Measurements from ENCODE around the gene BRMS1. TPM values are rescaled to one million over a fixed set of nuclear protein-coding genes. Genes with fewer than 3 reads are reported as not detected.

BRMS1 gene
- total RNA-seq, 2 donors from 2014 or later, result 19.2 to 33.3 TPM

DNA sequence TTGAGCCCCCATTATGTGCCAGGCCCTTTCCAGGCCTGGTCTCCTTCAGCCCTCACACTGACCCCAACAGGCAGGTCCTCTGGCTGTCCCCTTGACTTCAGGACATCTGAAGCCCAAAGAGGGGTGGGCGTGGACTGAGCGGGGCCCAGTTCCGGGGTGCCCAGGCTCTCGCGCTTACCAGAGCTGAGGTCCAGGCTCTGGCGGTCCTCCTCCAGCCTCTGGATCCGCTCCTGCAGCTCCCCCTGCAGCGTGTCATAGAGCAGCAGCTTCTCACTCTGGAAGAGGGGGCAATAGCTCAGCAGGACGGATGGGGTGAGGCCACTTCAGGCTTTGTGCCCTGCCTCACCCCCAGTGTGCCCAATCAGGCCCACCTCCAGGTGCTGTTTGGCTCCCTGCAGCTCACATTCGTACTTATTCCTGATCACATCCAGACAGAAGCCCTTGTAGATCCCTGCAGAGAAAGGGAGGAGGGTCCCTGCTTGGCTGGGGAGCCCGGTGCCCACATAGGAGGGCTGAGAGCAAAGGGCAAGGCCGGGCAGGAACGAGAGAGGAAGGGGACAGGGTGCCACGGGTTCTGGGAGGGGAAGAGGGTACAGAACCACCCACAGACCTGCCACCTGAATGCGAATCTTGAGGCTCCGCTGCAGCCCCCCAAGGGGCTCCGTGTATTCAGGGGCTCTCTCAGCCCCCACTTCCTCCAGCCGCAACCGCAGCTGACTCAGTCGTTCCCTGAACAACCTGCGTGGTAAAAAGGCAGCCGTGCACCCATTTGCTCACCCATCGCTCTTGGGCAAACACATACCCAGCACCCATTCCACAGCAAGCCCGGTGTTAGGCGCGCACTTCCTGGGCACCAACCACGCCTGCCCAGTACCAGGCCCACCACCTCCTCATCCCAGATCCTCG, 4.1 kb downstream of the BRMS1 start:
- Histone ChIP-seq H3K9me3 (no peaks in the 10 kb centered on the region), H3K27ac (no peak overlapping the region), H3K4me3 (no peak overlapping the region), H3K4me1 (peaks cover 0 to 34% of the 10 kb centered on the region in 2 donors), H3K27me3 (no peaks in the 10 kb centered on the region), H3K36me3 (peaks cover 35% of the 10 kb centered on the region)
- TF ChIP-seq, protein P1, sequence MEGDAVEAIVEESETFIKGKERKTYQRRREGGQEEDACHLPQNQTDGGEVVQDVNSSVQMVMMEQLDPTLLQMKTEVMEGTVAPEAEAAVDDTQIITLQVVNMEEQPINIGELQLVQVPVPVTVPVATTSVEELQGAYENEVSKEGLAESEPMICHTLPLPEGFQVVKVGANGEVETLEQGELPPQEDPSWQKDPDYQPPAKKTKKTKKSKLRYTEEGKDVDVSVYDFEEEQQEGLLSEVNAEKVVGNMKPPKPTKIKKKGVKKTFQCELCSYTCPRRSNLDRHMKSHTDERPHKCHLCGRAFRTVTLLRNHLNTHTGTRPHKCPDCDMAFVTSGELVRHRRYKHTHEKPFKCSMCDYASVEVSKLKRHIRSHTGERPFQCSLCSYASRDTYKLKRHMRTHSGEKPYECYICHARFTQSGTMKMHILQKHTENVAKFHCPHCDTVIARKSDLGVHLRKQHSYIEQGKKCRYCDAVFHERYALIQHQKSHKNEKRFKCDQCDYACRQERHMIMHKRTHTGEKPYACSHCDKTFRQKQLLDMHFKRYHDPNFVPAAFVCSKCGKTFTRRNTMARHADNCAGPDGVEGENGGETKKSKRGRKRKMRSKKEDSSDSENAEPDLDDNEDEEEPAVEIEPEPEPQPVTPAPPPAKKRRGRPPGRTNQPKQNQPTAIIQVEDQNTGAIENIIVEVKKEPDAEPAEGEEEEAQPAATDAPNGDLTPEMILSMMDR (IDR thresholded peaks at IDR 0.05), result no peak
- DNase-seq (ENCODE audit: low spot score), result no peak

DNA sequence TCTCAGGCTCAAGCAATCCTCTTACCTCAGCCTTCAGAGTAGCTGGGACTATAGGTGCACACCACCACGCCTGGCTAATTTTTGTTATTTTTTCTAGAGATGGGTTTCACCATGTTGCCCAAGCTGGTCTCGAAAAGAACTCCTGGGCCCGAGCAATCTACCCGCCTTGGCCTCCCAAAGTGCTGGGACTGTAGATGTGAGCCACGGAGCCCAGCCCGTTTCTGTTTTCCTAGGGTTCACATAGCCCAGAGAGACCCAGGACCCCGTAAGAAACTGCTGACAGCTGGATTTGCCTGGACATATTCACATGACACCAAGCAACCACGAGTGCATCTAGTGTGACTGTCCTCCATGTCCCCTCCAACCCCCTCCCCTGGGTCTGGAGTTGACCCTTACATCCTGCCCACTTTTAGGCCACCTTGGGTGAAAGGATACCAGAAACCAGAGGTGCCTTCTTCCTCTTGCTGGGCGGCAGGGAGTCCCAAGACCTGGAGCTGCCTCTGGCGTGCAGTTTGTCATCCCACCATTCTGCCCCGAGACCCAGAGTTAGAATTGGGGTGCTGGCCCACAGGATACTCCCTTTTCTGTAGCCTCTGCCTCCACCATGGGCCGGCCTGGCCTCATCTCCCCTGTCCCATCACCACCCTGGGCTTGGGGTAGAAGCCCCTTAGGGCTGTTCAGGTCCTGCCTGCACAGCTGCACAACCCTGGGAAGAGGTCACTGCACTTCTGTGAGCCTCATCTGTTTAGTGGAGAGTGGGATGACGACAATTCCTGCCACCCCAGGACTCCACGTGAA, 5.0 kb downstream of the BRMS1 start:
- H3K27me3 ChIP-seq, result no peaks in the 10 kb centered on the region
- no peak overlapping the region for H3K4me3 ChIP-seq
- H3K36me3 ChIP-seq, result peaks cover 35% of the 10 kb centered on the region
- TF ChIP-seq, protein P1 (IDR thresholded peaks at IDR 0.05), result no peak
- no peak overlapping the region for H3K27ac ChIP-seq
- H3K4me1 ChIP-seq, result peaks cover 0 to 35% of the 10 kb centered on the region in 2 donors
- DNase-seq (ENCODE audit: low spot score), result no peak
- H3K9me3 ChIP-seq, result no peaks in the 10 kb centered on the region

DNA sequence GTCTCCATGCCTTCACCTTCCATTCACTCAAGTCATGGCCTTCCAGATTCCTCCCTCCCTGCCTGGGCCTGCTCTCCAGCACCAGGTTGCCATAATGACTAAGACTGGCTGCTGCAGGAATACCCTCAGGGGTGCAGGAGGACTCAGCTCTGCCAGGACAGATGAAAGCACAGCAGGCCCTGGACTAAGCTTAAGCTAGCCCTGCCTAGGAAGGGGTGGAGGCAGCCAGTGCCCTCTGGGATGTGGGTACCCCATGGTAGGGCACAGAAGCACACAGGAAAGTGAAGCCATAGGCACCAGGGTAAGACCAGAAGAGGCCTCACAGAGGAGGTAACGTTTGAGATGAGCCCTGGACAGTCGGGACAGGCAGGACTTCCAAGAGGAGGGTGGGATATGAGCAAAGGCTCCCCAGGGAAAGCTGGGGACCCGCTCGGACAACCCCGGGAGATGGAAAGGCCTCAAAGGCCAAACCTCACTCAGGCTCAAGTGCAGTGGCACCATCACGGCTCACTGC, 5.7 kb downstream of the BRMS1 start:
- DNase-seq (ENCODE audit: low spot score), result no peak
- H3K27ac ChIP-seq, result no peak overlapping the region
- H3K4me1 ChIP-seq, result peaks cover 0 to 34% of the 10 kb centered on the region in 2 donors
- TF ChIP-seq, protein P1 (IDR thresholded peaks at IDR 0.05), result no peak
- H3K4me3 ChIP-seq, result no peak overlapping the region
- peaks cover 35% of the 10 kb centered on the region for H3K36me3 ChIP-seq
- H3K27me3 ChIP-seq, result no peaks in the 10 kb centered on the region
- H3K9me3 ChIP-seq, result no peaks in the 10 kb centered on the region

DNA sequence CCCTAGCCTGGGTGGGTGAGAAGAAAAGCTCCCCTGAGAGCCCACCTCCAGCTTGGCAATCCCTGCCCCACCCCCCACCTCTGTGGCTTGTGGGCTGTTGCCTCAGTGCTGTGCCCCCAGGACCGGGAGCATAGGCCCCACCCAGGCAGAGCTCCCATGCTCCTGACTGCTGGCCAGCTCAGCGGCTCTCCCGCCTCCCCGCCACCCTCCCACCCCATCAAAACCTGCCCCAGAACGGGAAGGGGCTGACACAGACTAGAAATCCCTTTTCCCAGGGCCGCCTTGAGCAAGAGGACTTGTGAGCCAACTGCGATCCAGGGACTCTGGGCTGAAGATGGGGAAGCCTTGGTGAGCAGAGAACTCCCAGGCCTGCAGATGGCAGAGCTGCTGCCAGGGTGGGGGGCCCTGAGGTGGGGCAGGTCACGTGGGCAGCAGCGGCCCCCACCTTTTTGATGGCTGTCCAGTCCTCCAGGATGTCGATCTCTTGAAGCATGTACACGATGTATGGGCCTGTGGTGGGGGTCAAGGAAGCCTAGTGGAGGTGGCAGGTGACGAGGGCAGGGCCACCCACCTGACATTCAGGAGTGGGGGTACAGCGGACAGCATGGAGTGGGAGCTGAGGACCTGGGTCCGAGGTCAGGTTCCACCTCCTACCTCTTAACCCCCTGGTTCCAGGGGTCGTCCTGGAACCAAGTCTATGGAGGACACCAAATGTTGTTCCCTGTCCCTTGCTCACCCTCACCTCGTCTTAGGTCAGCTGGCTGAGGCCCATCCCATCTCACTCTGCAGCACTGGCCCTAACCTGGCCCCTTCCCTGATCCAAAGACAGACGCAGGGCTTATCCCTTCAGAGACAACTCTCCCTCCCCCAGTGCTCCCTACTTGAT, 6.4 kb downstream of the BRMS1 start:
- no peaks in the 10 kb centered on the region for H3K9me3 ChIP-seq
- H3K27ac ChIP-seq, result no peak overlapping the region
- H3K4me1 ChIP-seq, result peaks cover 0 to 27% of the 10 kb centered on the region in 2 donors
- H3K4me3 ChIP-seq, result no peak overlapping the region
- no peaks in the 10 kb centered on the region for H3K27me3 ChIP-seq
- peaks cover 35% of the 10 kb centered on the region for H3K36me3 ChIP-seq
- DNase-seq (ENCODE audit: low spot score), result no peak
- TF ChIP-seq, protein P1 (IDR thresholded peaks at IDR 0.05), result no peak
